IMR-90 (cell line): Measurements from ENCODE around the gene ING5. TPM values are rescaled to one million over a fixed set of nuclear protein-coding genes. Genes with fewer than 3 reads are reported as not detected.
A peak's percentile ranks its signal among the peaks of the same experiment; 100 is the strongest.

Experiments
- ATAC-seq: fragments of 200-7000 bp; cut with Tn5 transposase; 2 replicates; pipeline ENCODE4 v1.9.1; 2020; ENCODE audit warnings: low read depth, mild to moderate bottlenecking, moderate library complexity
- BruUV-seq: library from RNA; stranded (reverse); fragments of 400-500 nt; replicated peaks from 2 replicates; lab custom pipeline; 2021; lab: Mats Ljungman, UMichigan
- CTCF ChIA-PET: fragments of 300-600 bp; formaldehyde crosslinking; extraction: SDS; loops from one replicate; lab custom pipeline; 2021; ENCODE audit warnings: antibody characterized with exemption; lab: Yijun Ruan, JAX
- POLR2A ChIA-PET: fragments of 300-600 bp; sonication (Branson Sonifier 250); formaldehyde crosslinking; loops from one replicate; lab custom pipeline; 2022; ENCODE audit warnings: antibody characterized with exemption; ENCODE audit not compliant: unreplicated experiment; lab: Charles Lee
- DNase-seq: peaks from one replicate; pipeline ENCODE4 v3.0.0; 2013
- H2AFZ ChIP-seq: replicated peaks from 2 replicates; pipeline ENCODE3; 2013; ENCODE audit warnings: low read length, mild to moderate bottlenecking; ENCODE audit not compliant: poor library complexity
- H2AK5ac ChIP-seq: 2 replicates; pipeline ENCODE4 v1.6.1; 2013; ENCODE audit warnings: low read depth, low read length, inconsistent platforms
- H2AK9ac ChIP-seq: replicated peaks from 2 replicates; pipeline ENCODE3; 2013; ENCODE audit warnings: mild to moderate bottlenecking, low read depth, low read length, moderate library complexity; ENCODE audit not compliant: poor library complexity
- H2BK120ac ChIP-seq: 2 replicates; pipeline ENCODE4 v1.6.1; 2013; ENCODE audit warnings: low read depth, low read length, inconsistent platforms
- H2BK15ac ChIP-seq: 3 replicates; pipeline ENCODE4 v1.6.1; 2013; ENCODE audit warnings: low read depth, low read length, inconsistent platforms
- H2BK20ac ChIP-seq: 2 replicates; pipeline ENCODE4 v1.6.1; 2013; ENCODE audit warnings: low read depth, mild to moderate bottlenecking, inconsistent platforms, low read length, moderate library complexity
- H2BK5ac ChIP-seq: 2 replicates; pipeline ENCODE4 v1.6.1; 2013; ENCODE audit warnings: mild to moderate bottlenecking, low read depth, low read length, inconsistent platforms; ENCODE audit not compliant: poor library complexity, severe bottlenecking
- H3K14ac ChIP-seq: replicated peaks from 2 replicates; pipeline ENCODE4 v1.6.1; 2013; ENCODE audit warnings: low read depth, low read length, inconsistent platforms
- H3K18ac ChIP-seq: 2 replicates; pipeline ENCODE4 v1.6.1; 2013; ENCODE audit warnings: low read depth, low read length, control low read depth
- H3K23ac ChIP-seq: 2 replicates; pipeline ENCODE4 v1.6.1; 2013; ENCODE audit warnings: low read depth, low read length, inconsistent platforms
- H3K27ac ChIP-seq: 2 replicates; pipeline ENCODE4 v1.5.1; 2013; ENCODE audit warnings: mild to moderate bottlenecking, control low read depth, low read length; ENCODE audit not compliant: insufficient read depth
- H3K27me3 ChIP-seq: 2 replicates; pipeline ENCODE4 v1.6.1; 2013; ENCODE audit warnings: low read length; ENCODE audit not compliant: control insufficient read depth, insufficient read depth
- H3K36me3 ChIP-seq: 2 replicates; pipeline ENCODE4 v1.6.1; 2013; ENCODE audit warnings: low read length, mixed read lengths; ENCODE audit not compliant: control insufficient read depth, insufficient read depth
- H3K4ac ChIP-seq: 2 replicates; pipeline ENCODE4 v1.6.1; 2013; ENCODE audit warnings: low read depth, low read length, inconsistent platforms
- H3K4me1 ChIP-seq: 2 replicates; pipeline ENCODE4 v1.6.1; 2013; ENCODE audit warnings: low read length, mixed read lengths; ENCODE audit not compliant: control insufficient read depth, insufficient read depth
- H3K4me2 ChIP-seq: 2 replicates; pipeline ENCODE4 v1.6.1; 2013; ENCODE audit warnings: low read depth, mild to moderate bottlenecking, control low read depth, low read length, moderate library complexity
- H3K4me3 ChIP-seq: 2 replicates; pipeline ENCODE4 v1.5.1; 2013; ENCODE audit warnings: low read depth, mild to moderate bottlenecking, control low read depth, low read length, moderate library complexity; ENCODE audit not compliant: insufficient read depth
- H3K56ac ChIP-seq: 2 replicates; pipeline ENCODE4 v1.6.1; 2013; ENCODE audit warnings: low read length, inconsistent platforms; ENCODE audit not compliant: insufficient read depth; ENCODE audit errors: extremely low read depth
- H3K79me1 ChIP-seq, 2 experiments: 2 replicates each; pipeline ENCODE4 v1.6.1; 2013; ENCODE audit warnings: low read length in 2 of 2, inconsistent platforms in 1 of 2, low read depth in 1 of 2
- H3K9ac ChIP-seq: 2 replicates; pipeline ENCODE4 v1.6.1; 2013; ENCODE audit warnings: low read depth, low read length, control low read depth
- H3K9me1 ChIP-seq: 2 replicates; pipeline ENCODE4 v1.6.1; 2013; ENCODE audit warnings: low read length, inconsistent platforms; ENCODE audit not compliant: insufficient read depth
- H3K9me3 ChIP-seq: 2 replicates; pipeline ENCODE4 v1.6.1; 2013; ENCODE audit warnings: low read length; ENCODE audit not compliant: control insufficient read depth, insufficient read depth
- H4K20me1 ChIP-seq: 2 replicates; pipeline ENCODE4 v1.6.1; 2013; ENCODE audit warnings: low read length, inconsistent platforms; ENCODE audit not compliant: insufficient read depth
- H4K5ac ChIP-seq: 2 replicates; pipeline ENCODE4 v1.6.1; 2013; ENCODE audit warnings: mild to moderate bottlenecking, low read depth, low read length, control low read depth
- H4K8ac ChIP-seq, 2 experiments: 2 replicates each; pipeline ENCODE4 v1.6.1; 2013; ENCODE audit warnings: low read depth in 2 of 2, low read length in 2 of 2, control low read depth in 1 of 2, inconsistent platforms in 1 of 2
- H4K91ac ChIP-seq: 2 replicates; pipeline ENCODE4 v1.6.1; 2013; ENCODE audit warnings: low read depth, low read length, inconsistent platforms; ENCODE audit not compliant: insufficient read depth
- RAD21 ChIP-seq: IDR thresholded peaks from 2 replicates; pipeline ENCODE4 v1.6.1; 2012; ENCODE audit warnings: low read length, improper control_type of control experiment
- WGBS, 2 experiments: methylation state at CpG; one replicate each; pipeline versions ENCODE4 v1.1.5 to v1.1.7; 2013; ENCODE audit warnings: missing lambda C conversion rate in 2 of 2; ENCODE audit not compliant: insufficient read length in 1 of 2; ENCODE audit errors: extremely low coverage in 2 of 2; 5-methylcytosine and 5-hydroxymethylcytosine counted together
- dilution Hi-C: fragments of 300-500 bp; cut with HindIII; formaldehyde crosslinking; loops from one replicate; pipeline ENCODE4 v1.14.3; 2018; ENCODE audit warnings: low sequenced_read_pairs; ENCODE audit not compliant: unreplicated experiment
- in situ Hi-C: fragments of 300-500 bp; cut with MboI; formaldehyde crosslinking; loops from 3 replicates; pipeline ENCODE4 v1.14.3; 2019; ENCODE audit warnings: low sequenced_read_pairs, inconsistent platforms, mixed read lengths
- intact Hi-C: fragments of 100-400 bp; cut with micrococcal nuclease; formaldehyde crosslinking; loops from 2 replicates; pipeline ENCODE4 v1.10.0; 2022
- polyA plus RNA-seq, 3 experiments: library from polyadenylated mRNA; depleted of rRNA; stranded (reverse); fragments of >200 nt; gene quantifications; 2 replicates each; pipeline ENCODE4 v1.2.3, GENCODE V29; 2012; ENCODE audit warnings: low replicate concordance in 1 of 3
- total RNA-seq: library from RNA; depleted of rRNA; stranded (reverse); fragments of >200 nt; gene quantifications from 2 replicates; pipeline ENCODE4 v1.2.3, GENCODE V29; 2012
- TF ChIP-seq, protein P1 (sequence below): conservative IDR thresholded peaks from 2 replicates; pipeline ENCODE4 v1.5.1; 2012; ENCODE audit warnings: mild to moderate bottlenecking, low read depth, low read length, improper control_type of control experiment
- TF ChIP-seq, protein P2 (sequence below): fragments of 150-350 bp; IDR thresholded peaks from 2 replicates; pipeline ENCODE4 v1.6.1; 2016; ENCODE audit warnings: low read depth, mild to moderate bottlenecking, low read length, moderate library complexity, borderline replicate concordance

The ING5 gene
- total and polyA plus RNA-seq, 2 of the 4 experiments (the other 2 are of a cell fraction), result 36.1 to 38.9 TPM

DNA sequence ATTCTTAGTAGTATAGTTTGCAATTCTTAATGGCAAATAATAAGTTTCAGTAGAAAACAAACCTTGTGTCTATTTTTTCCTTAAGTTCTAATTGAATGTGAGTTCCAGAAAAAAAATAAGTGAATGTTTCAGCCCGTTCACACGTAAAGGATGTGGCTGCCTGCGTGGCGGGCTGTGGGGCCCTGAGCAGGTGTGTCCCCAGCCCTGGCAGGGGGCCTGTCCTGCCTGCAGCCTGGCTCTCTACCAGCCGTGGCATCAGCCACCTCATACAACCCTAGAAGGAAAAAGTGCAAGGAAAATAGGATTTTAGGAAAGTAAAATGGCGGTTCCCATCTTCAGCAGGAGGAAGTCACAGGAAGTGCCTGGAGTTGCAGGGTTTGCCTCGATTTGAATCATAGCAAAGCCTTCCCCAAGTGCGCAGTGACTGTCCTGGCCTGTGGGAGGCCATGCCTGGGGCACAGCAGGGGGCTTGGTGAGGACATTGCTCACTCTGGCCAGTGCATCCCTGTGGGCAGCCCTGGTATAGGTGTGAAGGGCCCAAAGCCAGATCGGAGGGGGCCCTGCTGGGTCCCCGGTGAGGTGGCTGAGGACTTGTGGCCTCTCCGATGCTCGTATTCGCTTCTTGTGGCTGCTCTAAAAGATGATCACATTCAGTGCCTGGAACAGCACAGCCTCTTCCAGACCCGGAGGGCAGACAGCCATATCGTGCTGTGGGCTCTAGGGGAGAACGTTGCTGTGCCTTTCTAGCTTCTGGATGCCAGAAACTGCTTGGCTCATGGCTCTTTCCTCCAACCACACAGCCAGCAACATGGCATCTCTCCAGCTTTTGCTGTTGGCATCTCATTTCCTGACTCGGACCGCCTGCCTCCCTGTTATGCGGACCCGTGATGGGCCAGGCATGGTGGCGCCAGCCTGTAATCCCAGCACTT is 27.8 kb upstream of the ING5 start:
- H2BK15ac ChIP-seq, result no peak overlapping the region
- no peak overlapping the region for H2BK5ac ChIP-seq
- no peaks in the 10 kb centered on the region for H3K4me1 ChIP-seq
- no peak overlapping the region for H3K9ac ChIP-seq
- H3K4me3 ChIP-seq, result no peak overlapping the region
- 0 out of 2 replicates have a peak, but pooled peaks cover 4% of the 10 kb centered on the region for H4K20me1 ChIP-seq
- H2BK120ac ChIP-seq, result no peak overlapping the region
- no peak overlapping the region for H3K4me2 ChIP-seq
- no peak overlapping the region for H3K23ac ChIP-seq
- H3K79me1 ChIP-seq, result peaks cover 0 to 12% of the 10 kb centered on the region in 2 experiments; a peak in 2 of 4 replicates
- no peak overlapping the region for H2AFZ ChIP-seq
- H4K91ac ChIP-seq, result no peak overlapping the region
- DNase-seq, result no peak
- no peak overlapping the region for H4K8ac ChIP-seq
- in situ Hi-C loops (loop anchor here (25.0 kb wide), 1 partner anchor 812 kb away; the partner anchor contains the start of gene AGXT), intact Hi-C loops (no loop called here), dilution Hi-C loops (no loop called here)
- H3K56ac ChIP-seq, result no peak overlapping the region
- TF ChIP-seq, protein P1, sequence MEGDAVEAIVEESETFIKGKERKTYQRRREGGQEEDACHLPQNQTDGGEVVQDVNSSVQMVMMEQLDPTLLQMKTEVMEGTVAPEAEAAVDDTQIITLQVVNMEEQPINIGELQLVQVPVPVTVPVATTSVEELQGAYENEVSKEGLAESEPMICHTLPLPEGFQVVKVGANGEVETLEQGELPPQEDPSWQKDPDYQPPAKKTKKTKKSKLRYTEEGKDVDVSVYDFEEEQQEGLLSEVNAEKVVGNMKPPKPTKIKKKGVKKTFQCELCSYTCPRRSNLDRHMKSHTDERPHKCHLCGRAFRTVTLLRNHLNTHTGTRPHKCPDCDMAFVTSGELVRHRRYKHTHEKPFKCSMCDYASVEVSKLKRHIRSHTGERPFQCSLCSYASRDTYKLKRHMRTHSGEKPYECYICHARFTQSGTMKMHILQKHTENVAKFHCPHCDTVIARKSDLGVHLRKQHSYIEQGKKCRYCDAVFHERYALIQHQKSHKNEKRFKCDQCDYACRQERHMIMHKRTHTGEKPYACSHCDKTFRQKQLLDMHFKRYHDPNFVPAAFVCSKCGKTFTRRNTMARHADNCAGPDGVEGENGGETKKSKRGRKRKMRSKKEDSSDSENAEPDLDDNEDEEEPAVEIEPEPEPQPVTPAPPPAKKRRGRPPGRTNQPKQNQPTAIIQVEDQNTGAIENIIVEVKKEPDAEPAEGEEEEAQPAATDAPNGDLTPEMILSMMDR, result no peak
- no peak for TF ChIP-seq RAD21
- TF ChIP-seq, protein P2, sequence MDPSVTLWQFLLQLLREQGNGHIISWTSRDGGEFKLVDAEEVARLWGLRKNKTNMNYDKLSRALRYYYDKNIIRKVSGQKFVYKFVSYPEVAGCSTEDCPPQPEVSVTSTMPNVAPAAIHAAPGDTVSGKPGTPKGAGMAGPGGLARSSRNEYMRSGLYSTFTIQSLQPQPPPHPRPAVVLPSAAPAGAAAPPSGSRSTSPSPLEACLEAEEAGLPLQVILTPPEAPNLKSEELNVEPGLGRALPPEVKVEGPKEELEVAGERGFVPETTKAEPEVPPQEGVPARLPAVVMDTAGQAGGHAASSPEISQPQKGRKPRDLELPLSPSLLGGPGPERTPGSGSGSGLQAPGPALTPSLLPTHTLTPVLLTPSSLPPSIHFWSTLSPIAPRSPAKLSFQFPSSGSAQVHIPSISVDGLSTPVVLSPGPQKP, result no peak
- no TSS peak for BruUV-seq
- ChIA-PET CTCF (no interaction called here), POLR2A (no interaction called here)
- no peak overlapping the region for H4K5ac ChIP-seq
- H3K9me3 ChIP-seq, result no peaks in the 10 kb centered on the region
- no peak overlapping the region for H2BK20ac ChIP-seq
- ATAC-seq, result peak; percentile 35
- H3K9me1 ChIP-seq, result no peaks in the 10 kb centered on the region
- WGBS, 2 experiments, result 91% methylated on average over 9 of the region's 21 CpGs; no CpG with 5 or more reads in 1 of the 2 experiments
- H3K18ac ChIP-seq, result no peak overlapping the region
- H2AK9ac ChIP-seq, result peak overlapping the region; percentile 76
- peaks cover 67% of the 10 kb centered on the region for H3K36me3 ChIP-seq
- H3K27me3 ChIP-seq, result no peaks in the 10 kb centered on the region
- no peak overlapping the region; the same call in 1 of the 2 replicates for H3K27ac ChIP-seq
- H3K4ac ChIP-seq, result no peak overlapping the region
- H2AK5ac ChIP-seq, result no peak overlapping the region
- no peak overlapping the region for H3K14ac ChIP-seq
